KMS-11 (cell line): ENCODE measurements around the gene RAD18.

ENCODE experiments used
- H2AFZ ChIP-seq: fragments of 200-600 bp; sonication (generic); 2 replicates; pipeline ENCODE4 v1.6.1; 2016; ENCODE audit warnings: antibody characterized with exemption, mixed run types, low read depth
- H3K27ac ChIP-seq: fragments of 200-600 bp; sonication (generic); 2 replicates; pipeline ENCODE4 v1.6.1; 2016; ENCODE audit warnings: mild to moderate bottlenecking, mixed run types
- H3K27me3 ChIP-seq: fragments of 200-600 bp; sonication (generic); 2 replicates; pipeline ENCODE4 v1.6.1; 2017; ENCODE audit warnings: mild to moderate bottlenecking, low read depth, mixed run types, moderate library complexity; ENCODE audit not compliant: insufficient read depth
- H3K36me3 ChIP-seq: fragments of 200-600 bp; sonication (generic); 2 replicates; pipeline ENCODE4 v1.6.1; 2017; ENCODE audit warnings: mild to moderate bottlenecking, mixed run types; ENCODE audit not compliant: insufficient read depth
- H3K4me1 ChIP-seq: fragments of 200-600 bp; sonication (generic); 2 replicates; pipeline ENCODE4 v1.6.1; 2016; ENCODE audit warnings: mild to moderate bottlenecking, low read depth, mixed run types; ENCODE audit not compliant: poor library complexity, severe bottlenecking
- H3K4me2 ChIP-seq: fragments of 200-600 bp; sonication (generic); 2 replicates; pipeline ENCODE4 v1.7.0; 2016; ENCODE audit warnings: mild to moderate bottlenecking, mixed run types
- H3K4me3 ChIP-seq: fragments of 200-600 bp; sonication (generic); IDR thresholded peaks from 2 replicates; pipeline ENCODE4 v1.6.1; 2017; ENCODE audit warnings: low read depth, low read length, mixed read lengths; ENCODE audit not compliant: insufficient read depth
- H3K79me2 ChIP-seq: fragments of 200-600 bp; sonication (generic); 2 replicates; pipeline ENCODE4 v1.6.1; 2016; ENCODE audit warnings: low read depth, mixed run types; ENCODE audit not compliant: insufficient read depth
- H3K9ac ChIP-seq: fragments of 200-600 bp; sonication (generic); 2 replicates; pipeline ENCODE4 v1.6.1; 2016; ENCODE audit warnings: mild to moderate bottlenecking, mixed run types
- H4K20me1 ChIP-seq: fragments of 200-600 bp; sonication (generic); 2 replicates; pipeline ENCODE4 v1.6.1; 2016; ENCODE audit warnings: mild to moderate bottlenecking, mixed run types; ENCODE audit not compliant: insufficient read depth
- TF ChIP-seq, protein P1 (sequence below): fragments of 200-600 bp; sonication (generic); conservative IDR thresholded peaks from 2 replicates; pipeline ENCODE4 v1.6.1; 2017; ENCODE audit warnings: low read depth, mild to moderate bottlenecking, antibody characterized with exemption, low read length, moderate library complexity, mixed read lengths

Gene RAD18, protein sequence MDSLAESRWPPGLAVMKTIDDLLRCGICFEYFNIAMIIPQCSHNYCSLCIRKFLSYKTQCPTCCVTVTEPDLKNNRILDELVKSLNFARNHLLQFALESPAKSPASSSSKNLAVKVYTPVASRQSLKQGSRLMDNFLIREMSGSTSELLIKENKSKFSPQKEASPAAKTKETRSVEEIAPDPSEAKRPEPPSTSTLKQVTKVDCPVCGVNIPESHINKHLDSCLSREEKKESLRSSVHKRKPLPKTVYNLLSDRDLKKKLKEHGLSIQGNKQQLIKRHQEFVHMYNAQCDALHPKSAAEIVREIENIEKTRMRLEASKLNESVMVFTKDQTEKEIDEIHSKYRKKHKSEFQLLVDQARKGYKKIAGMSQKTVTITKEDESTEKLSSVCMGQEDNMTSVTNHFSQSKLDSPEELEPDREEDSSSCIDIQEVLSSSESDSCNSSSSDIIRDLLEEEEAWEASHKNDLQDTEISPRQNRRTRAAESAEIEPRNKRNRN

DNA sequence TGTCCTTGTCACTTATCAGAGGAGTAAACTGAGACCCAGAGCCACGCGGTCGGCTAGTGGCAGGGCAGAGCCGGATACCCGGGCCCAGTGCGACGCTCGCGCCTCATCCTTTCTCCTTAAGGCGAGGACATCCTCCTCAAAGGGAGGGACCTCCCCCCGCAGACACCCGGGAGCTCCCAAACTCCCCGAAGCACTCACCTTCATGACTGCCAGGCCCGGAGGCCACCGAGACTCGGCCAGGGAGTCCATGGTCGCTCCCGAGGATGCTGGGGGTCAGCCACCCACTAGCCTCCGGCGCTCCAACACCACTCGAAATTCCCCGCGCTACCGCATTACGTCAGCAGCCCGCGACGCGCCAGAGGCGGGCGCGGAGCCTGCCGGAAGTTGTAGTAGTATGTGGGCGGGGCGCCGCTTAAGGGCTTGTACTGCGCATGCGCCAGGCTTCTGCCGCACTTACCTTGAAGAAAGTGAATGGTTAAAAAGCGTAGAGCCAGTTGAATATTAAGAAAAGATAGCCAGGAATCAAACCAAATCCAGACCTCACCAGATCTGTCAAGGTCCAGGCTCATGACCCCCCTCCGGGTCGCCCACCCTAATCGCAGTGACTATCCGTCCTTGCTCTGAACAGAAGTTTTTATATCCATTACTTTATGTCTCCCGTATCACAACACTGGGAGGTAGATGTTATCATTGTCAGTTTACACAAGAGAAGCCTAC is at the start of gene RAD18:
TSS of gene RAD18 (minus strand) at position 336 of the 717 bp plus-strand sequence. CDS start at position 249, 87 bp downstream.
- H3K4me3 ChIP-seq, result peak within 1 kb of the TSS; percentile 74
- no peaks in the 10 kb centered on the region for H4K20me1 ChIP-seq
- TF ChIP-seq, protein P1, sequence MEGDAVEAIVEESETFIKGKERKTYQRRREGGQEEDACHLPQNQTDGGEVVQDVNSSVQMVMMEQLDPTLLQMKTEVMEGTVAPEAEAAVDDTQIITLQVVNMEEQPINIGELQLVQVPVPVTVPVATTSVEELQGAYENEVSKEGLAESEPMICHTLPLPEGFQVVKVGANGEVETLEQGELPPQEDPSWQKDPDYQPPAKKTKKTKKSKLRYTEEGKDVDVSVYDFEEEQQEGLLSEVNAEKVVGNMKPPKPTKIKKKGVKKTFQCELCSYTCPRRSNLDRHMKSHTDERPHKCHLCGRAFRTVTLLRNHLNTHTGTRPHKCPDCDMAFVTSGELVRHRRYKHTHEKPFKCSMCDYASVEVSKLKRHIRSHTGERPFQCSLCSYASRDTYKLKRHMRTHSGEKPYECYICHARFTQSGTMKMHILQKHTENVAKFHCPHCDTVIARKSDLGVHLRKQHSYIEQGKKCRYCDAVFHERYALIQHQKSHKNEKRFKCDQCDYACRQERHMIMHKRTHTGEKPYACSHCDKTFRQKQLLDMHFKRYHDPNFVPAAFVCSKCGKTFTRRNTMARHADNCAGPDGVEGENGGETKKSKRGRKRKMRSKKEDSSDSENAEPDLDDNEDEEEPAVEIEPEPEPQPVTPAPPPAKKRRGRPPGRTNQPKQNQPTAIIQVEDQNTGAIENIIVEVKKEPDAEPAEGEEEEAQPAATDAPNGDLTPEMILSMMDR, result no peak
- H3K9ac ChIP-seq, result peak within 1 kb of the TSS; percentile 81
- peak within 1 kb of the TSS; percentile 88 for H3K4me2 ChIP-seq
- H3K79me2 ChIP-seq, result peaks cover 44% of the 10 kb centered on the region; the same call in 1 of the 2 replicates
- H2AFZ ChIP-seq, result peak within 1 kb of the TSS; percentile 96
- no peaks in the 10 kb centered on the region for H3K36me3 ChIP-seq
- H3K27me3 ChIP-seq, result no peaks in the 10 kb centered on the region
- peak within 1 kb of the TSS; percentile 57; the same call in 1 of the 2 replicates for H3K27ac ChIP-seq
- peaks cover 14% of the 10 kb centered on the region for H3K4me1 ChIP-seq

DNA sequence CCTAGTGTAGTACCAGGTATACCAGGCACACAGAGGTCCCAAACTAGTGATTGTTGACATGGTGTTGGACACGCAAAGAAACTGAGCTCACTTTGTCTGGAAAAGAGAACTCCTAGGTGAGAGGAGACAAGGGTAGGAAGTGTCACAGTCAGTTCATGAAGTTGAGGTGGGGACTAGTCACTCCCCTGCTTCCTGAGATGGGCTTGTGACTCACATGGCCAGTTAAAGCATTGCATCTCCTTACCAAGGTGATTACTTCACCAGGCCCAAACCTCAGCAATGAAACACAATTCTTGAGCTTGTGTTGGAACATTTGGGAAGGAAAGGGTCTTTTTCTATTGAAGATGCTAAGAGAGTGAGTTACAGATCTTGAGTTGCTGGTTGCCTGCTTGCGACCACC is 49.2 kb upstream of the RAD18 start:
- Histone ChIP-seq H3K79me2 (no peaks in the 10 kb centered on the region), H3K27ac (no peak overlapping the region), H3K27me3 (no peaks in the 10 kb centered on the region), H3K36me3 (no peaks in the 10 kb centered on the region), H3K4me3 (no peak overlapping the region), H4K20me1 (no peaks in the 10 kb centered on the region), H2AFZ (no peak overlapping the region), H3K4me2 (no peak overlapping the region), H3K9ac (no peak overlapping the region), H3K4me1 (no peaks in the 10 kb centered on the region)
- TF ChIP-seq, protein P1, result no peak

DNA sequence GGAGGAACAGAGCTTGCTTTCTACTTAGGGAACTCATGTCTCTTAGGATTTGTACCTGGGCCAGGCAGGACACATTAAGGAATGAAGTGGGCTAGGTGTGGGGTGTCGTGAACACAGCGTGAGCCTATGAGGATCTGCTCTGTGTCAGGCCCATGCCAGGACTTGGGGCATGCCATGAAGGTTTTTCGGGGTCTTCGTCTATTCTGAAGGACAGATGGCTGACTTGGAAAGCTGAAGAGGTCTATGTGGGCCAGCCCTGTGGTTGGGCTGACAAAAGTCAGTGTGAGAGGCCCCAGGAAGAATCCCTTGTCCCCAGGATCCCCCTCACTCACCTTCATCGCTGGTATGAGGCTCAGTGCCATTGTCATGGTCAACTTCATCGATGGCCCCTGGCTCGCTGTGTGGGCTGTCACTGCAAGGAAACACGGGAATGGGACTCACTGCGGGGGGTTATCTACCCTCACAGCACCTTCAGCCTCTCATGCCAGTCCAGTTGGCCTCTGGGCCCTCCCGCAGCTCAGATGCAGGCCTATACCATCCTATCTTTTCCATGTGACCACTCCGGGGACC is 46.8 kb upstream of the RAD18 start:
- H4K20me1 ChIP-seq, result no peaks in the 10 kb centered on the region
- H3K9ac ChIP-seq, result no peak overlapping the region
- no peak overlapping the region for H3K27ac ChIP-seq
- no peaks in the 10 kb centered on the region for H3K4me1 ChIP-seq
- no peak overlapping the region for H2AFZ ChIP-seq
- no peaks in the 10 kb centered on the region for H3K79me2 ChIP-seq
- H3K4me2 ChIP-seq, result no peak overlapping the region
- no peaks in the 10 kb centered on the region for H3K27me3 ChIP-seq
- no peaks in the 10 kb centered on the region for H3K36me3 ChIP-seq
- TF ChIP-seq, protein P1, result no peak
- H3K4me3 ChIP-seq, result no peak overlapping the region

DNA sequence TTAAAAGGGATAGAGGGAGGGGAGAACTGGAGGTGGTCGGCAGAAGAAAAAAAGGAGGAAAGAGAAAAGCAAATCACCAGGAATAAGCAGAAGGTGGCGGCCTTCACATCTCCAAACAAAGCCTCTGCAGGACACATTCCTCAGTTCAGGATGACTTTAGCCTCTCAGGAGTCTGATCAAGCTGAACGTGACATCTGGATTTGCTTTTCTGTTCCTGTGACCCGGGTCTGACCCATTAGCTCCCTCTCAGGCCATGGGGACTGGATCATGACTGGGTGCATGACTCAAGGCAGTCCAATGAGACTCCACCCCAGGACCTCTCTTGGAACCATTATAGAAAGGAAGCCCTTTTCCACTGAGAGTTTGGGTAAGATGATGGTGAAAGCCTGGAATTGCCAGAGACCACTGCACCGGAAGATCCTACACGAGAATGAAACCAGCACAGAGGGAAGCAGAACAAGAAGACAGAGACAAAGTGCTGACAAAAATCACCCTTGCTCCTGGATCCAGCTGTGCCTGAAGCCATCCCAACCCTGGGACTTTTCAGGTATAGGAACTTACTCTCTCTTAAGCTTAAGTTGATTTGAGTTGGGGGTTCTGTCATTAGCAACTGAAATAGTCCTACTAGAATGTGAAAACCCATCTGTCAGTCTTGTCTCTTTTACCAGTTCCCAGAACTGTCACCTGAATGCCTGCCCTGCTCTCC is 45.4 kb upstream of the RAD18 start:
- H3K4me2 ChIP-seq, result no peak overlapping the region
- no peak overlapping the region for H3K27ac ChIP-seq
- TF ChIP-seq, protein P1, result no peak
- H3K4me1 ChIP-seq, result no peaks in the 10 kb centered on the region
- H3K27me3 ChIP-seq, result no peaks in the 10 kb centered on the region
- H3K36me3 ChIP-seq, result no peaks in the 10 kb centered on the region
- H2AFZ ChIP-seq, result no peak overlapping the region
- H3K4me3 ChIP-seq, result no peak overlapping the region
- H4K20me1 ChIP-seq, result no peaks in the 10 kb centered on the region
- H3K9ac ChIP-seq, result no peak overlapping the region
- H3K79me2 ChIP-seq, result no peaks in the 10 kb centered on the region
